GM12864 (cell line): ENCODE results near the gene MROH7.

Source experiments
- DNase-seq: peaks from one replicate; pipeline ENCODE4 v3.0.0-alpha.2; 2011; ENCODE audit warnings: low read depth
- H3K4me3 ChIP-seq: 2 replicates; pipeline ENCODE4 v1.5.1; 2011; ENCODE audit warnings: mild to moderate bottlenecking, low read depth, low read length, control low read depth
- TF ChIP-seq, protein P1 (sequence below): IDR thresholded peaks from 2 replicates; pipeline ENCODE4 v1.5.1; 2011; ENCODE audit warnings: low read depth, mild to moderate bottlenecking, moderate library complexity, low read length, control low read depth, inconsistent platforms; ENCODE audit errors: missing control alignments

Gene MROH7

DNA sequence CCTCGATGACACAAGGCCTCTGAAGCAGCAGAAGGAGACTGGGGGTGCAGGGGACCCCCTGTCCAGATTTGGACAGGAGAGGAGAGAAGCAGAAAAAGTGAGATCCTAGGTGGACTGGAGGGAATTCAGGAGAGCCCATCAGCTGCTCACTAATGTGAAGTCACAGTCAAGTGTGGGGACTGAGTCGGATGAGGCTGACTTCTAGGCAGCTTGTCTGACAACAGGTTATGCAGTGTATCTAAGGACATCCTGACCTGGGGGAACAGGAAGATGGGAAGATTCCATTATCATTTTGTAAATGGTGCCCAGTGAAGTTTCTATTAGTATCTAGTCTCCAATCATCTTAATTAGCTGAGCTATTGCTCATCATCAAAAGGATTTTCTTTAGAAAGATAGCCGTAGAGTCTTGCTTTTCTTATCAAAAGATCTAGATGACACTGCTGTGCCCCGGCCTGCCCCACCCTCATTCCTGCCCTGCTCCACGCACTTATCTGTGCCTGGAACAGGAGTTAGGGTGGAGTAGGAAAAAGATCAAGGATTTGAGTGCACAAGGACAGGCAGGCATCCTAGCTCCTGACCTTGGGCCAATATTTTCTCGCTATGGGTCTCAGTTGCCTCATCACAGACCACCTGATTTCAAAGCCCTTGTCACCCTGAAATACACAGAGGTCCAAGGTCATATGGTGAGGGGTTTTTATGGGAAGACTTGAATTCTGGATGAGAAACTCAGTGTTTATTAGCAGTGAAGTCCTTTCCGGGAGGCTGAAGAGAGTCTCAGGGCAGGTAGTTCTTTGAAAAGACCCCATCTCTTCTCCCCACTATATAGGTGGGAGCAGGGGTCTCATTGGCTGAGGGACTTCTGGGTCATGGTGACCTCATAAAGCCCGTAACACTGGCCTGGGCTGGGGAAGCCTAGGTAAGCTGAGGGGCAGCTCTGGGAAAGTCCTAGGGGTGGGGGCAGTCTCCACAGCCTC, at the start of gene MROH7:
MROH7 (plus strand) TSS at position 924 of the 974 bp plus-strand sequence. CDS start 11,141 bp downstream, outside the sequence.
- DNase-seq: no peak
- H3K4me3 ChIP-seq: no peak within 1 kb of the TSS
- TF ChIP-seq, protein P1, sequence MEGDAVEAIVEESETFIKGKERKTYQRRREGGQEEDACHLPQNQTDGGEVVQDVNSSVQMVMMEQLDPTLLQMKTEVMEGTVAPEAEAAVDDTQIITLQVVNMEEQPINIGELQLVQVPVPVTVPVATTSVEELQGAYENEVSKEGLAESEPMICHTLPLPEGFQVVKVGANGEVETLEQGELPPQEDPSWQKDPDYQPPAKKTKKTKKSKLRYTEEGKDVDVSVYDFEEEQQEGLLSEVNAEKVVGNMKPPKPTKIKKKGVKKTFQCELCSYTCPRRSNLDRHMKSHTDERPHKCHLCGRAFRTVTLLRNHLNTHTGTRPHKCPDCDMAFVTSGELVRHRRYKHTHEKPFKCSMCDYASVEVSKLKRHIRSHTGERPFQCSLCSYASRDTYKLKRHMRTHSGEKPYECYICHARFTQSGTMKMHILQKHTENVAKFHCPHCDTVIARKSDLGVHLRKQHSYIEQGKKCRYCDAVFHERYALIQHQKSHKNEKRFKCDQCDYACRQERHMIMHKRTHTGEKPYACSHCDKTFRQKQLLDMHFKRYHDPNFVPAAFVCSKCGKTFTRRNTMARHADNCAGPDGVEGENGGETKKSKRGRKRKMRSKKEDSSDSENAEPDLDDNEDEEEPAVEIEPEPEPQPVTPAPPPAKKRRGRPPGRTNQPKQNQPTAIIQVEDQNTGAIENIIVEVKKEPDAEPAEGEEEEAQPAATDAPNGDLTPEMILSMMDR: no peak

DNA sequence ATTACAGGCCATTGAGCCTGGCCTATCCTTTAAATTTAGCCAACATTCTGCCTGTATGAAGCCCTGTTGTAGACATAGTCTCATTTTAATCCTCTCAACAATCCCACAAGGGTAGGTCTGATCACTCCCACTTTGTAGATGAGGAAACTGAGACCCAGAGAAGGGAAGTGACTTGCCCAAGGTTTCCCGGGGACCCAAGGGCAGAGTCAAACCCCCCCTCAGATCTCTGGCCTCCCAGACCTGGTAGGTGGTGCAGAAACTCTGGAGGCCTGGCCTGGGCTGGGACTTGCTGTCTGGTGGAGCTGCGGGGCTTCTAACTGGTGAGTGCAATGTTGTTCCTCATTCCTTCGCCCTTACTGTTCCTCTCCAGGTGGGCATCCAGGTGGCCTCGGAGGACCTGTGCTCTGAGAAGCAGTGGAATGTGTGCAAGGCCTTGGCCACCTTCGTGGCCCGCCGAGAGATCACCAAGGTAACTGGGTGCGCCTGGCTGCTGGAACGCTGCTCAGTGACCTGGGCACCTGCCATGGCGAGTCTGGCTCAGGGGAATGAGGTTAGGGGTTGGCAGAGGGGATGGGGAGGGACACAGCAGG, 47.9 kb upstream of the MROH7 start:
- DNase-seq: no peak
- TF ChIP-seq, protein P1: no peak
- H3K4me3 ChIP-seq: no peak overlapping the region

- no peak for DNase-seq
- TF ChIP-seq, protein P1: no peak
- H3K4me3 ChIP-seq: no peak overlapping the region
These were observed 47.1 kb upstream of the MROH7 start for GRCh38 chr1:54594463-54594862.

- DNase-seq: no peak
- TF ChIP-seq, protein P1: no peak
- H3K4me3 ChIP-seq: no peak overlapping the region
These were observed 45.6 kb upstream of the MROH7 start for GRCh38 chr1:54595956-54596498.

GRCh38 chr1:54596756-54597155, 44.8 kb upstream of the MROH7 start:
- no peak for DNase-seq
- TF ChIP-seq, protein P1: no peak
- no peak overlapping the region for H3K4me3 ChIP-seq

DNA sequence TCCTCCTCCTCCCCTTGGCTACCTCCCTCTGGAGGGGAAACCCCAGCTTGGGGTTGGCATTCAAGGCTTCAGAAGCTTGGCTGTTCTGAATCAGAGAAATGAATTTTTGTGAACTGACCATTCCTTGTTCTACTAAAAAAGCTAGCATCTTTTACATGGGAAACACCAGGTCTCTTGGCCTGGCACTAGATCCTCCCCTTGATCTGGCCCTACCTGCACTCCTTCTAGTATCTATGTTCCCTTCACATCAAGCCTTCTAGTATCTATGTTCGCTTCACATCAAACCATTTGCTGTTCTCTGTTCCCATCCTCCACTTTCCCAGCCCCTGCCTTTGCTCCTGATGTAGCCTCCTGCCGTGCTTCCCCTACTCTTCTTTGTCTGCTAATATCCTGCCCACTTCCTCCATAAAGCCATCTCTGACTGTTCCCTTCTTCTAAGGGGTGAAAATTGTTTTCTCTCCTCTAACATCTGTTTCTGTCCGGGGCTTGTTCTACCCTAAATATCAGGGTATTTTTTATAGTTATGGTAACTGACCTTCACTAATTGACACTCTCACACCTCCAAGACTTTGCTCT, 44.0 kb upstream of the MROH7 start:
- no peak overlapping the region for H3K4me3 ChIP-seq
- TF ChIP-seq, protein P1: no peak
- no peak for DNase-seq
